Mesendoderm (in vitro differentiated cells): ENCODE results near the gene PKLR.

Experiments used
- DNase-seq: peaks from one replicate; pipeline ENCODE4 v3.0.0; 2013
- H2AK5ac ChIP-seq: 2 replicates; pipeline ENCODE4 v1.6.1; 2013; ENCODE audit warnings: low read length, inconsistent platforms
- H2BK120ac ChIP-seq: 2 replicates; pipeline ENCODE4 v1.6.1; 2013; ENCODE audit warnings: low read depth, mild to moderate bottlenecking, low read length, moderate library complexity, mixed read lengths
- H2BK15ac ChIP-seq: replicated peaks from 2 replicates; pipeline ENCODE4 v1.6.1; 2013; ENCODE audit warnings: low read depth, mild to moderate bottlenecking, moderate library complexity
- H2BK5ac ChIP-seq: 2 replicates; pipeline ENCODE4 v1.6.1; 2013; ENCODE audit warnings: low read length, inconsistent platforms
- H3K18ac ChIP-seq: 2 replicates; pipeline ENCODE4 v1.6.1; 2013; ENCODE audit warnings: mild to moderate bottlenecking, low read length, mixed read lengths
- H3K23ac ChIP-seq: one replicate; pipeline ENCODE4 v1.6.1; 2013; ENCODE audit warnings: low read length
- H3K27ac ChIP-seq: 2 replicates; pipeline ENCODE4 v1.5.1; 2013; ENCODE audit warnings: low read depth, mild to moderate bottlenecking, inconsistent platforms, low read length, moderate library complexity
- H3K27me3 ChIP-seq: 2 replicates; pipeline ENCODE4 v1.6.1; 2013; ENCODE audit warnings: low read length, control low read depth, mild to moderate bottlenecking, inconsistent platforms; ENCODE audit not compliant: insufficient read depth, poor library complexity
- H3K36me3 ChIP-seq: 2 replicates; pipeline ENCODE4 v1.6.1; 2013; ENCODE audit warnings: low read length, inconsistent platforms; ENCODE audit not compliant: control insufficient read depth, insufficient read depth
- H3K4ac ChIP-seq: one replicate; pipeline ENCODE4 v1.6.1; 2013; ENCODE audit warnings: low read depth, mild to moderate bottlenecking, low read length, moderate library complexity
- H3K4me1 ChIP-seq: 2 replicates; pipeline ENCODE4 v1.6.1; 2013; ENCODE audit warnings: low read depth, low read length, inconsistent platforms; ENCODE audit not compliant: control insufficient read depth
- H3K4me2 ChIP-seq: 2 replicates; pipeline ENCODE4 v1.6.1; 2013; ENCODE audit warnings: low read length
- H3K4me3 ChIP-seq: 2 replicates; pipeline ENCODE4 v1.5.1; 2013; ENCODE audit warnings: mild to moderate bottlenecking, low read length
- H3K56ac ChIP-seq: one replicate; pipeline ENCODE4 v1.6.1; 2013; ENCODE audit warnings: low read length
- H3K79me1 ChIP-seq: 2 replicates; pipeline ENCODE4 v1.6.1; 2013; ENCODE audit warnings: low read length, inconsistent platforms
- H3K79me2 ChIP-seq: 2 replicates; pipeline ENCODE4 v1.6.1; 2013; ENCODE audit warnings: mild to moderate bottlenecking, low read length; ENCODE audit not compliant: control insufficient read depth, insufficient read depth
- H3K9ac ChIP-seq: 2 replicates; pipeline ENCODE4 v1.6.1; 2013; ENCODE audit warnings: low read length, inconsistent platforms
- H4K5ac ChIP-seq: one replicate; pipeline ENCODE4 v1.6.1; 2013; ENCODE audit warnings: low read length
- H4K8ac ChIP-seq: one replicate; pipeline ENCODE4 v1.6.1; 2013; ENCODE audit warnings: low read depth, mild to moderate bottlenecking, control low read depth, low read length, moderate library complexity
- WGBS: extraction: QIAGEN DNeasy Blood & Tissue Kit; methylation state at CpG from one replicate; pipeline ENCODE4 v1.1.7; 2013; ENCODE audit warnings: low lambda C conversion rate, missing lambda C conversion rate; ENCODE audit not compliant: insufficient coverage; ENCODE audit errors: extremely low coverage; 5-methylcytosine and 5-hydroxymethylcytosine counted together

The PKLR gene

DNA sequence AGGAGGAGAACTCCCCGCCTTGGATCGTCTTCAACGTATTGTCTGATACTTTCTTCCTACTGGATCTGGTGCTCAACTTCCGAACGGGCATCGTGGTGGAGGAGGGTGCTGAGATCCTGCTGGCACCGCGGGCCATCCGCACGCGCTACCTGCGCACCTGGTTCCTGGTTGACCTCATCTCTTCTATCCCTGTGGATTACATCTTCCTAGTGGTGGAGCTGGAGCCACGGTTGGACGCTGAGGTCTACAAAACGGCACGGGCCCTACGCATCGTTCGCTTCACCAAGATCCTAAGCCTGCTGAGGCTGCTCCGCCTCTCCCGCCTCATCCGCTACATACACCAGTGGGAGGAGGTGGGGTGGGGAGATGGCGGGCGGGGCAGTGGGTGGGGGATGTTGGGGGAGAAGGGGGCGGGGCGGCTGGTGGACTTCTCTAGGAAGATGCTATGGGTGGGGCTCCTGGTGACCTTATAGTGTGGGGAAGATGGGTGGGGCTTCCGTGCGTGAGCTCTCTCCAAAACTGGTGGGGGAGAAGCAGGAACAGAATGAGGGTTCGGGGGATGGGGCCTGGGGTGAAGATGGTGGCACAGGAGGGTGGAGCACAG is 18.6 kb downstream of the PKLR start:
- Histone ChIP-seq H3K4ac (no peak overlapping the region), H2AK5ac (no peak overlapping the region), H4K8ac (no peak overlapping the region), H3K79me1 (no peaks in the 10 kb centered on the region), H3K36me3 (no peaks in the 10 kb centered on the region), H3K18ac (no peak overlapping the region), H4K5ac (no peak overlapping the region), H3K4me2 (no peak overlapping the region), H2BK120ac (no peak overlapping the region), H3K27me3 (no peaks in the 10 kb centered on the region), H3K27ac (no peak overlapping the region), H3K4me1 (peaks cover 3% of the 10 kb centered on the region), H3K79me2 (no peaks in the 10 kb centered on the region), H3K9ac (no peak overlapping the region), H3K4me3 (no peak overlapping the region), H3K23ac (no peak overlapping the region), H3K56ac (no peak overlapping the region), H2BK5ac (no peak overlapping the region), H2BK15ac (no peak overlapping the region)
- WGBS = no CpG with 5 or more reads among the region's 29 CpGs
- no peak for DNase-seq

DNA sequence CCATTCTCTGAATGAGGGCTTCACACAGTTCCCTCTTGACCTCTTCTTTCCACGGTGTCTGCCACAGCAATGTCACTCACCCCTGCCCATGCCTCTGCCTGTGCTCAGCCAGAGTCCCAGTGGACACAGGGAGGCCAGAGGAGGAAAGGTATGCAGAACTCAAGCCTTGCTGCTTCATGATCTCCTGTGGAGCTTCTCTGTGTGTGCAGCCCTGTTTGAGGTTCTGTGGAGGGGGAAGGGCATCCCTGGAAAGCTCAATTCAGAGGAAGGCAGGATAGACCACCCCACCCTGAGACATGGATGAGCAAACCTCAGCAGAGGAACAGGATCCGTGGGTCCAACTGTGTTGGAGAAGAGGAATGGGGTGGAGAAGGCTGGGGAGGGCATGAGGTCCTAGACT is 22.0 kb downstream of the PKLR start:
- Histone ChIP-seq H3K4me1 (peaks cover 6% of the 10 kb centered on the region), H3K4me3 (no peak overlapping the region), H3K23ac (no peak overlapping the region), H2AK5ac (no peak overlapping the region), H3K79me2 (no peaks in the 10 kb centered on the region), H3K4me2 (no peak overlapping the region), H3K4ac (no peak overlapping the region), H4K5ac (no peak overlapping the region), H3K9ac (no peak overlapping the region), H2BK5ac (no peak overlapping the region), H3K27ac (no peak overlapping the region), H3K27me3 (peaks cover 2% of the 10 kb centered on the region), H3K79me1 (no peaks in the 10 kb centered on the region), H4K8ac (no peak overlapping the region), H3K36me3 (no peaks in the 10 kb centered on the region), H3K18ac (no peak overlapping the region), H3K56ac (peak overlapping the region; percentile 37), H2BK15ac (no peak overlapping the region), H2BK120ac (no peak overlapping the region)
- WGBS = no CpG with 5 or more reads among the region's 2 CpGs
- DNase-seq = no peak

DNA sequence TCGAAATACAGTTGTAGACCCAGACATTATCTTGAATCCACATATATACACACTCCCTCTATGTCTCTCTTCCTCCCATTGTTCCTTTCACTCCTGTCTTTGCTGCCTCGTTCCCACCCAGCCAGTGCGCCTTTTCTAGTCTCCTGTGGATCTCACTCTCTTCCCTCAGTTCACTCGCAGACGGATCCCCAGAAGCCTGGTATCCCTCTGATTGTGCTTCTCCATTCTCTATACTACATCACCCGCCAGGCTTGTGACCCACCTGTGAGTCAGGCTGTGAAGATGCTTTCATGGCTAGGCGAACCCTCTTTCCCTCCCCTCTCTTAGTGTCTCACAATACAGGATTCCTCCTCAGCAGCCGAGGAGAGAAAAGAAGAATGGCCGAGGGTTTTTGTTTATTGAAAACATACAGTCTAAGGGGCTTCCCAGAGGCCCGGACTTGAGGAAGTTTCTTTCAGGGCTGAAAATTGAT is 22.5 kb downstream of the PKLR start:
- no peak overlapping the region for H2BK15ac ChIP-seq
- H4K5ac ChIP-seq = no peak overlapping the region
- no peak overlapping the region for H2BK5ac ChIP-seq
- H4K8ac ChIP-seq = no peak overlapping the region
- no peaks in the 10 kb centered on the region for H3K79me2 ChIP-seq
- H3K56ac ChIP-seq = peak overlapping the region; percentile 51
- WGBS = no CpG with 5 or more reads among the region's 10 CpGs
- H3K4me2 ChIP-seq = no peak overlapping the region
- H3K4ac ChIP-seq = no peak overlapping the region
- no peaks in the 10 kb centered on the region for H3K79me1 ChIP-seq
- H3K4me1 ChIP-seq = peaks cover 7% of the 10 kb centered on the region
- no peak overlapping the region for H2AK5ac ChIP-seq
- H2BK120ac ChIP-seq = no peak overlapping the region
- no peak overlapping the region for H3K4me3 ChIP-seq
- no peak overlapping the region for H3K23ac ChIP-seq
- no peak overlapping the region for H3K18ac ChIP-seq
- no peak for DNase-seq
- H3K36me3 ChIP-seq = no peaks in the 10 kb centered on the region
- H3K9ac ChIP-seq = peak overlapping the region; percentile 11
- no peak overlapping the region for H3K27ac ChIP-seq
- peaks cover 2% of the 10 kb centered on the region for H3K27me3 ChIP-seq

DNA sequence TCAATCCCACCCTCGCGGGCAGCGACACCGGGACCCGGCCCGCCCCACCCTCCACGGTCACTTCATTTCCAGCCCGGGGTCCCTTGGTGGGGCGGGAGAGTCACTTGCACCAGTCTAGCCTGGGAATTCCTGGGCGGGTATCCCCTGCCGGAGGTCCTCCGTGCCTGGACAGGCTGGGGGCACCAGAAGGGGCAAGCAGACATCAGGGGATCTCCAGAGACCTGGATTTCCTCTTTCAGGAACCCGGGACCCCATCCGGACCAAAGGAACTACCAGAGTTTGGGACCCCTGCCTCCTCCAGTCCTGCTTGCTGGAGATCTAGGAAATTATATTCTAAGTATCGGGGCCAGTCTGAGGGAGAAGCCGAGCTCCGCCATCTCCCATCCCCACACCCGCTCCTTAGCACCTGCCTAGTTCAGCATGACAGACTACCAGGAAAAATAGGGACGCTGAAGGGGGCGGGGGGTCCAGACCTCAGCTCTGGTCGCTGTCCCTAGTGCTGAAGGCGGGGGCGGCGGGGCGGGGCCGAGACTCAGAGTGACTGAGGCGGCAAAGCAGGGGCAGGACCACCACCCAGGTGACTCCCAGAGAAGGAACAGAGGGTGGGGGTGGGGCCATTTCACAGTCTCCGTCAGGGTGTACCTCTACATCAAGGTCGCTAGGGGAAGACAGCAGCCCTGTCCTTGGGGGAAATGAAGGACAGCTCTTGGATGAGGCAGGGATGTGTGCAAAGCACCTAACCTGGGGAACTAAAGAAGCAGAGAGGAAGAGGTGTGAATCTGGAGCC is 23.1 kb downstream of the PKLR start:
- Histone ChIP-seq H3K27me3 (peaks cover 2% of the 10 kb centered on the region), H3K18ac (no peak overlapping the region), H4K5ac (no peak overlapping the region), H3K27ac (no peak overlapping the region), H2BK120ac (no peak overlapping the region), H2AK5ac (no peak overlapping the region), H3K4me3 (peak overlapping the region; percentile 77), H3K56ac (peak overlapping the region; percentile 93), H3K9ac (peak overlapping the region; percentile 85), H2BK5ac (no peak overlapping the region), H3K4me1 (peaks cover 8% of the 10 kb centered on the region), H3K23ac (no peak overlapping the region), H3K36me3 (no peaks in the 10 kb centered on the region), H3K79me1 (no peaks in the 10 kb centered on the region), H3K79me2 (no peaks in the 10 kb centered on the region), H3K4me2 (peak overlapping the region; percentile 98), H2BK15ac (no peak overlapping the region), H4K8ac (no peak overlapping the region), H3K4ac (no peak overlapping the region)
- peak; percentile 98 for DNase-seq
- no CpG with 5 or more reads among the region's 29 CpGs for WGBS

DNA sequence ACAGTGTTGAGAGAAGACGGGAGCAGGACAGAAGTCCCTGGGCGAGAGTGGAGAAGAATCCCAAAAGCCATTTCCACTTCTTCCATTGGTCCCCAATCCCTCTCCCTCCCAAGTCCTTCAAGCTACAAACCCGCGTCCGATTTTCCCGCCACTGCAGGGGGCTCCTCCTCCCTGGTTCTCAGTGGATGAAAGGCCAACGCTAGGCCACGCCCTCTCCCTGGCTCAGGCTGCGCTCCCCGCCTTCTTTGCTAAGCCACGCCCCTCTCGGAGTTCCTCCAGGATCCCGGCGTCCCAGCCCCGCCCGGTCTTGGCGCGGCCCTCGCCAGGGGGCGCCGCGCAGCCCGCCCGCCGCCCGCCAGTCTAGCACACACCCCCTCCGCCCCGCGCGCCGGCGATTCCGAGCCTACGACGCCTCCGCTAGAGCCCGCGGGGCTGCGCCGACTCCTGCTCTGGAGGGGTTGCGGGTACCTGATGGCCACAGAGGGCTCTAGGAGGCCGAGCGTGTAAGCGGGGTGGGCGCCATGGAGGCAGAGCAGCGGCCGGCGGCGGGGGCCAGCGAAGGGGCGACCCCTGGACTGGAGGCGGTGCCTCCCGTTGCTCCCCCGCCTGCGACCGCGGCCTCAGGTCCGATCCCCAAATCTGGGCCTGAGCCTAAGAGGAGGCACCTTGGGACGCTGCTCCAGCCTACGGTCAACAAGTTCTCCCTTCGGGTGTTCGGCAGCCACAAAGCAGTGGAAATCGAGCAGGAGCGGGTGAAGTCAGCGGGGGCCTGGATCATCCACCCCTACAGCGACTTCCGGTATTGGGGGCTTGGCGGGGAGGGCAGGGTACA is 24.0 kb downstream of the PKLR start, which contains the start of gene HCN3:
Gene HCN3 (plus strand): TSS at position 394 of the 832 bp plus-strand sequence. CDS start 128 bp downstream, at position 522.
- Histone ChIP-seq H3K4me2 (peak within 1 kb of the TSS; percentile 98), H3K36me3 (no peaks in the 10 kb centered on the region), H3K4me3 (peak within 1 kb of the TSS; percentile 77), H2BK120ac (no peak within 1 kb of the TSS), H3K4me1 (peaks cover 9% of the 10 kb centered on the region), H3K79me1 (peaks cover 4% of the 10 kb centered on the region), H3K9ac (peak within 1 kb of the TSS; percentile 85), H3K4ac (no peak within 1 kb of the TSS), H3K79me2 (peaks cover 7% of the 10 kb centered on the region), H2BK15ac (no peak within 1 kb of the TSS), H3K56ac (peak within 1 kb of the TSS; percentile 93), H4K8ac (no peak within 1 kb of the TSS), H3K27ac (no peak within 1 kb of the TSS), H3K23ac (no peak within 1 kb of the TSS), H2AK5ac (no peak within 1 kb of the TSS), H3K27me3 (peaks cover 2% of the 10 kb centered on the region), H3K18ac (no peak within 1 kb of the TSS), H4K5ac (no peak within 1 kb of the TSS), H2BK5ac (no peak within 1 kb of the TSS)
- DNase-seq = peak; percentile 98
- WGBS = no CpG with 5 or more reads among the region's 68 CpGs
